Upper lobe of right lung (tissue), 1 donor: Measurements from ENCODE around the gene PPP1R14C. TPM values are rescaled to one million over a fixed set of nuclear protein-coding genes. Genes with fewer than 3 reads are reported as not detected.

Experiments used
- ATAC-seq: fragments of 200-7000 bp; cut with Tn5 transposase; one replicate; pipeline ENCODE4 v1.9.1; 2020; ENCODE audit warnings: mild to moderate bottlenecking, moderate library complexity
- DNase-seq: peaks from one replicate; pipeline ENCODE4 v3.0.0-alpha.2; 2020
- H3K27ac ChIP-seq: fragments of 200-600 bp; one replicate; pipeline ENCODE4 v1.8.0; 2022
- H3K27me3 ChIP-seq: fragments of 200-600 bp; one replicate; pipeline ENCODE4 v1.8.0; 2022; ENCODE audit warnings: mild to moderate bottlenecking
- H3K36me3 ChIP-seq: fragments of 200-600 bp; one replicate; pipeline ENCODE4 v1.8.0; 2022
- H3K4me1 ChIP-seq: fragments of 200-600 bp; one replicate; pipeline ENCODE4 v1.8.0; 2022
- H3K4me3 ChIP-seq: fragments of 200-600 bp; one replicate; pipeline ENCODE4 v1.8.0; 2022; ENCODE audit warnings: mild to moderate bottlenecking
- H3K9me3 ChIP-seq: fragments of 200-600 bp; one replicate; pipeline ENCODE4 v1.8.0; 2022
- intact Hi-C: fragments of 100-400 bp; cut with DNase I; formaldehyde crosslinking; loops from one replicate; pipeline ENCODE4 v1.11.0; 2022
- total RNA-seq: library from RNA; stranded (reverse); fragmentation: NEBNext Ultra II Directional; extraction: Animal tissue kit (Norgen Biotek cat#: 25700); gene quantifications from one replicate; pipeline ENCODE4 v1.2.1, GENCODE V29; 2021
- TF ChIP-seq, protein P1 (sequence below): fragments of 200-600 bp; IDR thresholded peaks from one replicate; pipeline ENCODE4 v1.8.0; 2022; ENCODE audit warnings: antibody characterized with exemption
- donor health status: DM: no; HTN: yes; CAD: no; lungs with severe emphysema.

PPP1R14C gene
- total RNA-seq, 1 donor from 2014 or later = 10.0 TPM

DNA sequence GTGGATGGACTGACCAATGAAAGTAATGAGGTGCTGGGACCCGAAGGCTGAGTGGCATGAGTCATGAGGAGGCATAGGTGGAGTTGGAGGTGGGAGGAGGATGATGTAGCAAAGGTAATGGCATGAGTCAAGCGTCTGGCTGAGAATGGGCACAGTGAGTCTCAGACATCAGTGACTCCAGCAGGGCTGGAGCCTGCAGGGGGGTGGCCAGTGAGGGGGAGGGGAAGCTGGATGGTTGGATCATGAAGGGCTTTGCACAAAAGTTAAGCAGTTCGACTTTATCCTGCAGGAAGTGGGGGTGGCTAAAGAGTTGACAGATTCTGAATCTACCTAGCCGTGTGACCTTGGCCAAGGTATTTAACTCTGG lies 127.0 kb downstream of the PPP1R14C start:
- H3K27me3 ChIP-seq = no peaks in the 10 kb centered on the region
- intact Hi-C loops = no loop called here
- no peaks in the 10 kb centered on the region for H3K36me3 ChIP-seq
- no peaks in the 10 kb centered on the region for H3K9me3 ChIP-seq
- H3K27ac ChIP-seq = no peak overlapping the region
- ATAC-seq (peak; percentile 15), DNase-seq (no peak)
- no peaks in the 10 kb centered on the region for H3K4me1 ChIP-seq
- no peak overlapping the region for H3K4me3 ChIP-seq
- TF ChIP-seq, protein P1, sequence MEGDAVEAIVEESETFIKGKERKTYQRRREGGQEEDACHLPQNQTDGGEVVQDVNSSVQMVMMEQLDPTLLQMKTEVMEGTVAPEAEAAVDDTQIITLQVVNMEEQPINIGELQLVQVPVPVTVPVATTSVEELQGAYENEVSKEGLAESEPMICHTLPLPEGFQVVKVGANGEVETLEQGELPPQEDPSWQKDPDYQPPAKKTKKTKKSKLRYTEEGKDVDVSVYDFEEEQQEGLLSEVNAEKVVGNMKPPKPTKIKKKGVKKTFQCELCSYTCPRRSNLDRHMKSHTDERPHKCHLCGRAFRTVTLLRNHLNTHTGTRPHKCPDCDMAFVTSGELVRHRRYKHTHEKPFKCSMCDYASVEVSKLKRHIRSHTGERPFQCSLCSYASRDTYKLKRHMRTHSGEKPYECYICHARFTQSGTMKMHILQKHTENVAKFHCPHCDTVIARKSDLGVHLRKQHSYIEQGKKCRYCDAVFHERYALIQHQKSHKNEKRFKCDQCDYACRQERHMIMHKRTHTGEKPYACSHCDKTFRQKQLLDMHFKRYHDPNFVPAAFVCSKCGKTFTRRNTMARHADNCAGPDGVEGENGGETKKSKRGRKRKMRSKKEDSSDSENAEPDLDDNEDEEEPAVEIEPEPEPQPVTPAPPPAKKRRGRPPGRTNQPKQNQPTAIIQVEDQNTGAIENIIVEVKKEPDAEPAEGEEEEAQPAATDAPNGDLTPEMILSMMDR = no peak

DNA sequence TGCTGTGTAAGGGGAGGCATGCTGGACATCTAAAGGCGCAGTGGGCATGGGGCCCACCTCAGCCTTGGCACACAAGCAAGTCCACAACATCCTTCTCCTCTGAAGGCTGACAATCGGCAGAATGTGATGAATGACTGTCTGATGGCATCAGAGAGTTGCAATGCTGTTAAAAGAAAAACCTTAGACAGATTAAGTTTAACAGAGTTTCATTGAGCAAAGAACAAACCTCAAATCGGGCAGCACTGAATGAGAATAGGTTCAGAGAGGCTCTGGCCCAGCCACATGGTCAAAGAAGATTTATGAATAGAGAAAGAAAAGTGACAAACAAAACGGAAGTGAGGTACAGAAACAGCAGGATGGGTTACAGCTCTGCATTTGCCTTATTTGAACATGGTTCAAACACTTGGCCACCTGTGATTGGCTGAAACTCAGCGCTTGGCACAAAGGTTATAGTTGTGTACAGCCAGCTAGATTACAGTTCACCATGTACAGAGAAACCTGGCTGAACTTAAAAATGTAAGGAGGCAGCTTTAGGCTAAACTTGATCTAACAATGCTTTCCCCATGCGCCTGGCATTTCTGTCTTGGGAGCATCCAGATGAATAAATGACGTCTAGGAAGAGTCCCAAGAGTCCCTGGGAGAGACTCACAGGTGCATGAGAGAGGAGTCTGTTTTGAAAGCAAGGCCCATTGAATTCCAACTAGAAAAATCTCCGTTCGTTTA lies 127.6 kb downstream of the PPP1R14C start:
- Histone ChIP-seq H3K9me3 (no peaks in the 10 kb centered on the region), H3K4me1 (no peaks in the 10 kb centered on the region), H3K36me3 (no peaks in the 10 kb centered on the region), H3K27ac (no peak overlapping the region), H3K4me3 (no peak overlapping the region), H3K27me3 (no peaks in the 10 kb centered on the region)
- ATAC-seq = no peak
- DNase-seq = no peak
- intact Hi-C loops = no loop called here
- TF ChIP-seq, protein P1 = no peak

GRCh38 chr6:150271172-150271500 lies 128.3 kb downstream of the PPP1R14C start:
- no peaks in the 10 kb centered on the region for H3K9me3 ChIP-seq
- H3K27me3 ChIP-seq = no peaks in the 10 kb centered on the region
- H3K4me3 ChIP-seq = no peak overlapping the region
- intact Hi-C loops = no loop called here
- no peaks in the 10 kb centered on the region for H3K4me1 ChIP-seq
- ATAC-seq = no peak
- TF ChIP-seq, protein P1 = no peak
- DNase-seq = no peak
- no peaks in the 10 kb centered on the region for H3K36me3 ChIP-seq
- H3K27ac ChIP-seq = no peak overlapping the region

DNA sequence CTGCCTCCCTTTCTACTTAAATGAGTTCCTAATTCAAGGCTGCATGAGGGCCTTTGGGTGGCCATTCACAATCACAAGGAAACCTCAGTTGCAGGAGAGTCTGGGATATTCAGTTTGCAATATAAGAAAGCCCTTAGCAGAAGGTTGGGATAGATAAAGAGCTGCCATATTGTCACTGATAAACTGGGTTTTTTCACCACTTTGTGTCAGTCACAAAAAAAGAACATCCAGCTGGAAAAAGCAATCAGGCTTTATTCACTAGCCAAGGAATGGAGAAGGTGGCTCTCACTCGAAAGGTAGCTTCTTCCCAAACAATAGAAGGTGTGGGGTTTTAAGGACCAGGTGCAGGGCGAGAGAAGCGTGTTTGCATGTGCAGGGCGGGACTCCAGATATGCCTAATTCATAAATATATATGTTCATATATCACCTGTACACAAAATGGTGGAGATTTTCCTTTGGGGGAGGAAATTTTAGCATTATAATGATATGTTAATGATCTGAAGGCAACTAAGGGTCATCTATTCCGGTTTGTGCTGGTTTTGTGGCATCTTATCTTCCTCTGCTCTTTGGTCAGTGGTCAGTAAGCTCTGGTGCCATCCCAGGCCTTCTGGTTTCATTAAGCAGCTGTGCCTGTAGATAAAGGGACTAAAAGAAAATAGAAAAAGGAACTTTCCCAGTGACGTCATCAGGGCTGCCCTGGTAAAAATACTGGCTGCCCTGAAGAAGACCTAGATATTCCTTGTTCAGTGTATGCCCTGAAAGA lies 128.8 kb downstream of the PPP1R14C start:
- intact Hi-C loops = no loop called here
- Histone ChIP-seq H3K4me3 (no peak overlapping the region), H3K27ac (no peak overlapping the region), H3K27me3 (no peaks in the 10 kb centered on the region), H3K9me3 (no peaks in the 10 kb centered on the region), H3K36me3 (no peaks in the 10 kb centered on the region), H3K4me1 (no peaks in the 10 kb centered on the region)
- ATAC-seq (no peak), DNase-seq (no peak)
- TF ChIP-seq, protein P1 = no peak

DNA sequence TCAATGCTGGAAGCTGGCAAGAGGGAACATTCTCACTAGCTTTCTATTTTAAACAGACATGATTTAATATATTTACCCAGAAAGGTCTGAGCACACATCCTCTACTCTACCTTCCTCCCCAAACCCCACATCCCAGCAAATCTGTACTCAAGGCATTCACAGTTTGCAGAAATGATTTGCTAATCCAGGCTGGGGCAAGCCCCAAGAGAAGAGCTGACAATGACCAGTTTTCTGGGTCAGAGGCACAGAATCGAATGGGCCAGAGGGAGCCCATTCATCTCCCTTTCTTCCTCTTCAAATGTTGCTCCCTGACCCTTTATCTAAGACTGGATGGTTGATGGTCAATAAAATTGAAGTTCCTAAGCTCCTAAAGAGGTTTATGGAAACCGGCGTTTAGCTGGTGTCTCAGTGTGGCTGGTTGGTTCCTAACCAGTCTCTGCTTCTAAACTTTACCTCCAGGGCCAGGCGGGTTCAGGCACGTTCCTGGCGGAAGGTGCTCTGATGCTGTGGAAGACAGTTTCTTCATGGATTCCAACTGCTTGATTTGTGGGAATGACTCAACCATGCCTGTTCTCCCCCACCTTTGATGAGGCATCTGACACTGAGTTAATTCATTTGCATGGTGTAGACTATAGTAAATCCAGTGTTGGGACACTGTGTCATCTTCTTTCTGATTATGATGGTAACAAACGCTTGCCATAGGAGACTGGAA lies 129.6 kb downstream of the PPP1R14C start:
- Histone ChIP-seq H3K4me3 (no peak overlapping the region), H3K27me3 (no peaks in the 10 kb centered on the region), H3K4me1 (no peaks in the 10 kb centered on the region), H3K36me3 (no peaks in the 10 kb centered on the region), H3K27ac (no peak overlapping the region), H3K9me3 (no peaks in the 10 kb centered on the region)
- DNase-seq = no peak
- intact Hi-C loops = no loop called here
- ATAC-seq = no peak
- TF ChIP-seq, protein P1 = no peak
